Breast epithelium (tissue), 3 donors: ENCODE measurements around the gene ANKRD63.

Experiments used
- CTCF ChIP-seq, 3 donors: fragments of 450-650 bp; IDR thresholded peaks; one replicate each; pipeline ENCODE4 v1.5.1; 2016 to 2017; ENCODE audit warnings: antibody characterized with exemption in 3 of 3, mild to moderate bottlenecking in 3 of 3, moderate library complexity in 3 of 3
- POLR2A ChIP-seq: fragments of 450-650 bp; IDR thresholded peaks from one replicate; pipeline ENCODE4 v1.6.1; 2016; ENCODE audit warnings: antibody characterized with exemption, mild to moderate bottlenecking, moderate library complexity
- POLR2AphosphoS5 ChIP-seq, 3 donors: sonication (generic); formaldehyde crosslinking; IDR thresholded peaks; one replicate each; pipeline ENCODE4 v1.6.1; 2017; ENCODE audit warnings: antibody characterized with exemption in 3 of 3

GRCh38 chr15:40241269-40242212, 41.3 kb downstream of the ANKRD63 start:
- TF ChIP-seq POLR2AphosphoS5 (IDR thresholded peaks at IDR 0.05) (no peak), POLR2A (no peak), CTCF (IDR thresholded peaks at IDR 0.05) (no peak)
